HG02840 (cell line): ENCODE measurements around the gene AKR1C1.
"Not testable (repeated sequence)": the region's sequence is repeated elsewhere in the genome, so short reads cannot be mapped to it uniquely, and the experiment has no call there.

Experiments used
- ATAC-seq: cut with Tn5 transposase; IDR thresholded peaks from one replicate; pipeline ENCODE4 v1.9.1; 2021; ENCODE audit warnings: mild to moderate bottlenecking, moderate library complexity, moderate number of reproducible peaks; ENCODE audit not compliant: unreplicated experiment, low FRiP score

The AKR1C1 gene

DNA sequence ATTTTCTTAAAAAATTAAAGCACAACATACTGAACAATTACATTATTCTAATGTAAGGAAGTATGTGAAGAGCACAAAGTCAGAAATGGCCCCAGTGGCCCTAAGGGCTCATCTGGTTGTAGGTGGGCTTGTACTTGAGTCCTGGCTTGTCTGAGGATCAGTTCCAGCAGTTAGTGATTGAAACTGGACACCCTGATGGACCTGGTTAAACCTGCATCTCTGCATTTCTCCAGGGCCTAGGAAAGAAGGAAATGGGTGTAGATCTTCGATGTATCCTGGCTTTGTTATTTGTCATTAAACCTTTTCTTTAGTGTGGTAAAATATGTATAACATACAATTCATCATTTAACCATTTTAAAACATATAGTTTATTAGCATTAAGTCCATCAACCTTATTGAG lies 50.2 kb downstream of the AKR1C1 start:
- no peak for ATAC-seq

DNA sequence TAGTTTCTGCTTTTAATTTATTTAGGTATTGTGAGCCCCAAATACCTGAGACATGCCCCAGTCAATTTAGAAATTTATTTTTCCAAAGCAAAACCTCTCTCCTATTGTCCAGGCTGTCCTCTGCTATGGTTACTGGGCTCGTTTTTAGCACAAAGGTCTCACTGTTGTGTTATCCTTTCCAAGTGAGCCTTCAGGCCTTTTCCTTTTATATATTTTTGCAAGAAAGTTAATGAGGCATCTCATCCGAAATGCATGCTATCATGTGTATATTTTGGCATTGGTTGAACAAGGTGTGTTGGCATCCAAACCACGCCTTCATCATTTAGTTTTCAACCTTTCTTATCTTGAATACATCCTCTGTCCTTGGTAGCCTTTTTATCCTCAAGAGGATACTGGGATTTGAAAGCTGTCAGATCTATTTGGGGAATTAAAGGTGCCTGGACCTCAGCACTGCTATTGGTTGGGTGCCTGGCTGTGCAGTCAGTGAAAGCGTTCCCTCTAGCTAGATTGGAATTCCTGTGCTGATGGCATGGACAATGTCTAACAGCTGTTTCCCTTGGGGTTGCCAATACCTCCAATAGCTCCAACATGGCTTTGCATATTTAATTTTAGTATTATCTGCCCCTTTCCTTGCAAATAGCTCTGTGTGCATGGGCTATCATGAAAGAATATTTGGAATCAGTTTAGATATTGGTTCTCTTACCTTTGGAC lies 51.1 kb downstream of the AKR1C1 start:
- ATAC-seq = not testable (repeated sequence)

GRCh38 chr10:5014936-5015335 lies 51.7 kb downstream of the AKR1C1 start:
- no peak for ATAC-seq

- ATAC-seq = no peak
Measured at GRCh38 chr10:5018134-5018533, 54.9 kb downstream of the AKR1C1 start.

DNA sequence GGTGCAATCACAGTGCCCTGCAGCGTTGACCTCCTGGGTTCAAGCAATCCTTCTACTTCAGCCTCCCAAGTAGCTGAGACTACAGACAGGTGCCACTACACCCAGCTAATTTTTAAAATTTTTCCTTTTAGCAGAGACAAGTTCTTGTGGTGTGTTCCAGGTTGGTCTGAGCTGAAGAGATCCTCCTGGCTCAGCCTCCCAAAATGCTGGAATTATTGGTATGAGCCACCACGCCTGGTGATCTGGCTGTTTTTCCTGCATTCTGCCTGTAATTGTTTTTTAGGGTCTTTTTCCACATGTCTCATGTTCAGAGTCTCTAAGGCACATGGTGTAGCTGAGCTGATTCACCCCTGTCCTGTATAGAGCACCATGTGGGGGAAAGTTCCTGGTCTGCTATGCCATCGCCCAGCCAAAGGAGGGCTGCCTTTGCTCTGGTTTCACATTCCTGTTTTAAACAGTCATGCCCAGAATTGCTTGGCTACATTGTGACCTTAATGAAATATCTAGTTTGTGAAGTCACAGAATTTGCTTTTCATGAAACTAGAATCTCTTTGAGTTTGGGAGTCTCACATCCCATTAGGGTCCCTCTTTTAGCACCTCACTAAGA lies 55.6 kb downstream of the AKR1C1 start:
- ATAC-seq = not testable (repeated sequence)

- ATAC-seq = not testable (repeated sequence)
Measured at GRCh38 chr10:5019770-5020612, 56.8 kb downstream of the AKR1C1 start.

- ATAC-seq = not testable (repeated sequence)
Measured at GRCh38 chr10:5021624-5022290, 58.5 kb downstream of the AKR1C1 start.

DNA sequence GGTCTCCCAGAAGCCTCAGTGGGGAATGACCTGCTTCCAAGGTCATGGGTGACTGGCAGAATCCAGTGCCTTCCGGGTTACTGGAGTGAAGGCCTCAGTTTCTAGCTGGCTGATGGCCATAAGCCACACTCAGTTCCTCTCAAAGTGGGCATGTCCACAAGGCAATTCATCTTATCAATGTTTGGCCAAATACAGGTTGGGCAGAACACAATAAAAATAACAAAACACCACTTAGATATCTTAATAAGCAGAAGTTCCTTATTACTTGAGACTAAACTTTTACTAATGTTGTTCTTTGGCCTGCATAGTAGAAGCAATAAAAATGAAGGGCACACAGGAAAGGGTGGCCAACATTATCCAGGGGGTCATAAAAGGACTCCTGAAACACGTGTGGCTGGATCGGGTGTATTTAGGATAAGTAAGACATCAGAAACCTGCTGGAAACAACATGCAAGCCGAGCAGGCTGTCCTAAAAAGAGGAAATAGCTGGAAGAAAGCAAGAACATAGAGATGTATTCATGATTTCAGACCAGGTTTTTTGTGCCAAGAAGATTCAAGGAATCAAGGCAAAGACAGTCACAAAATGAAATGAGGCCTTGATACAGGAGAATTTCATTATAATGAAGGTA lies 60.1 kb downstream of the AKR1C1 start:
- ATAC-seq = no peak

DNA sequence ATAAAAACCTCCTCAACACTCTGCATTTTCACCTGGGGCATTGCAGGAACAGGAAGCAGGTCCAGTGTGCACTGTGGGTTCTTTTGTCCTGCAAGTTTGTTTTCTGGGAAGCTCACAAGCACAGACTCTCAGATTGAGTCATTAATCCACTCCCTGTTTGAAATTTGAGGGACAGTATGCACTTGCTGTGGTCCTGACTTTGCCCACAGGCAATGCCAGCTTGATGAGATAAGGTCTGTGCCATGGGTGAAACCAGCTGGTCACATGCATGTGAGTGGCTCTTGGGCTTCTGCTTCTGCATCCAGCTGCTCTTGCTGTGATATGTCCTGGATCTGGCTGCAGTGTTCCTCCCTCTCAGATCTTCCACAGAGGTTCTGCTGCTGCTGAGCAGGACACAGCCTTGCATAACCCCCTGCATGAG lies 62.3 kb downstream of the AKR1C1 start:
- ATAC-seq = not testable (repeated sequence)

DNA sequence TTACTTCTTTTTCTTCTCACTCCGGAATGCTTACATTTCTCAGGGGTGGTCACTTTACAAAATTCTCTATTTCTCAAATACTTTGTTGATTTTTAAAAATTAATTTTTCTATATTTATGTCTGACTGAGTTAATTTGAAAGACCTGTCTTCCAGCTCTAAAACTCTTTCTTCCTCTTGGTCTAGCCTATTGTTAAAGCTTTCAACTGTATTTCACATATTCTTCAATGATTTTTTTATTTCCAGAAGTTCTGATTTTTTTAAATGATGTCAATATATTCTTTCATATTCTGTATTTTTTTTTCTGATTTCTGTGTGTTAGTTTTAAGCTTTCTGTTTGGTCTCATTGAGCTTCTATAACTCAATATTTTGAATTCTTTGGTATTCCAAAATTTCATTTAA lies 67.8 kb downstream of the AKR1C1 start:
- no peak for ATAC-seq

- ATAC-seq = not testable (repeated sequence)
Measured at GRCh38 chr10:5031588-5031987, 68.4 kb downstream of the AKR1C1 start.

DNA sequence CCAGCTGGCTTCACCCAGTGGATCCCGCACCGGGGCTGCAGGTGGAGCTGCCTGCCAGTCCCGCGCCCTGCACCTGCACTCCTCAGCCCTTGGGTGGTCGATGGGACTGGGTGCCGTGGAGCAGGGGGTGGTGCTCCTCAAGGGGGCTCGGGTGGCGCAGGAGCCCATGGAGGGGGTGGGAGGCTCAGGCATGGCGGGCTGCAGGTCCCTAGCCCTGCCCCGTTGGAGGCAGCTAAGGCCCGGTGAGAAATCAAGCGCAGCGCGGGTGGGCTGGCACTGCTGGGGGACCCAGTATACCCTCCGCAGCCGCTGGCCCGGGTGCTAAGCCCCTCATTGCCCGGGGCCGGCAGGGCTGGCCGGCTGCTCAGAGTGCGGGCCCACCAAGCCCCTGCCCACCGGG lies 69.2 kb downstream of the AKR1C1 start:
- ATAC-seq = not testable (repeated sequence)
